Neural crest cell (in vitro differentiated cells): ENCODE measurements around the gene TNRC18. TPM values are rescaled to one million over a fixed set of nuclear protein-coding genes. Genes with fewer than 3 reads are reported as not detected.
A peak's percentile ranks its signal among the peaks of the same experiment; 100 is the strongest.

Experiments
- DNase-seq: peaks from one replicate; pipeline ENCODE4 v3.0.0; 2021; ENCODE audit warnings: low read depth, mixed read lengths, low spot score
- H3K27ac Mint-ChIP-seq: one replicate; pipeline ENCODE4 v1.8.0; 2021; ENCODE audit warnings: mild to moderate bottlenecking, mixed read lengths; ENCODE audit not compliant: unreplicated experiment
- H3K27me3 Mint-ChIP-seq: 2 replicates; pipeline ENCODE4 v1.8.0; 2021; ENCODE audit warnings: low read depth, mild to moderate bottlenecking, mixed read lengths
- H3K36me3 Mint-ChIP-seq: 2 replicates; pipeline ENCODE4 v1.8.0; 2021; ENCODE audit warnings: low read depth, mild to moderate bottlenecking, mixed read lengths
- H3K4me1 Mint-ChIP-seq: 2 replicates; pipeline ENCODE4 v1.8.0; 2021; ENCODE audit warnings: mixed read lengths
- H3K4me3 Mint-ChIP-seq: one replicate; pipeline ENCODE4 v1.8.0; 2021; ENCODE audit warnings: mild to moderate bottlenecking, mixed read lengths
- H3K9me3 Mint-ChIP-seq: 2 replicates; pipeline ENCODE4 v1.8.0; 2021; ENCODE audit warnings: mixed read lengths
- total RNA-seq: library from RNA; stranded (reverse); gene quantifications from 2 replicates; pipeline ENCODE4 v1.2.1, GENCODE V29; 2021
- TF ChIP-seq, protein P1 (sequence below): fragments of 200-600 bp; sonication (generic); conservative IDR thresholded peaks from 2 replicates; pipeline ENCODE4 v1.5.0; 2021; ENCODE audit warnings: antibody characterized with exemption, mild to moderate bottlenecking

The TNRC18 gene
- total RNA-seq, 1 donor from 2014 or later = 69.8 TPM

DNA sequence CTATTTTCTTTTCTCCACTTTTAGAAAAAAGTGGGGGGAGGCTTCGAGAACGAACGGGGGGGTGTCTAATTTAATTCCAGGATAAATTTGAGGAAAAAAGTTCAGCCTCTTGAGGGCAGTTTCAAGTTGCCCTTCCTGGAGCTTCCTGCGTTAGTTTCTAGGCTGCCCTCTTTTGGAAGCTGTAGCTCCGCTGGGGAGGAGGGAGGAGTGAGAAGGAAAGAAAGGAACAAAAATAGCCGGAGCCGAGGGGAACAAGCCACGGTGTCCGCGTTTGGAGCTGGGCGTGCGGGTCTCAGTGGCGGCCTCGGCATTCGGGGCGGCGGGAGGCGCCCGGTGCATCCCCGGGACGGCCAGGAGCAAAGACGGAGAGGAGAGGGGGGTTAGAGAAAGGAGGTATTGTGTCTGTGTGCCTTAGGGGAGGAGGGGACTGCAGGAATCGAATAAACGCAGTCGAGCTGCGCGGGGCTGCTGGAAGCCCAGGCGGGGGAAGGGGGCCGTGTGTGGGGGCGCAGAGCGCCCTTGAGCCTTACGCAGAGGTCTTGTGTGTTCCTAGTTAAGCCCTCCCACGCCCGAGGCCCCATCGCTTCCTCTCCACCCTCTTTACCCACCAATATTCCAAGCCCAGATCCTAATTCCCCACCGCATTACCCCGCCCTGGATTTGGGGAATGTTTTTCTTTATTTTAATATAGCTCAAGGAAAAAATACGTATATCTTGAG is 2.0 kb upstream of the TNRC18 start:
- Mint-ChIP-seq H3K4me3 (peak overlapping the region; percentile 99), H3K4me1 (peaks cover 36% of the 10 kb centered on the region), H3K36me3 (no peaks in the 10 kb centered on the region), H3K27me3 (peaks cover 28% of the 10 kb centered on the region), H3K27ac (peak overlapping the region; percentile 99), H3K9me3 (no peaks in the 10 kb centered on the region)
- TF ChIP-seq, protein P1, sequence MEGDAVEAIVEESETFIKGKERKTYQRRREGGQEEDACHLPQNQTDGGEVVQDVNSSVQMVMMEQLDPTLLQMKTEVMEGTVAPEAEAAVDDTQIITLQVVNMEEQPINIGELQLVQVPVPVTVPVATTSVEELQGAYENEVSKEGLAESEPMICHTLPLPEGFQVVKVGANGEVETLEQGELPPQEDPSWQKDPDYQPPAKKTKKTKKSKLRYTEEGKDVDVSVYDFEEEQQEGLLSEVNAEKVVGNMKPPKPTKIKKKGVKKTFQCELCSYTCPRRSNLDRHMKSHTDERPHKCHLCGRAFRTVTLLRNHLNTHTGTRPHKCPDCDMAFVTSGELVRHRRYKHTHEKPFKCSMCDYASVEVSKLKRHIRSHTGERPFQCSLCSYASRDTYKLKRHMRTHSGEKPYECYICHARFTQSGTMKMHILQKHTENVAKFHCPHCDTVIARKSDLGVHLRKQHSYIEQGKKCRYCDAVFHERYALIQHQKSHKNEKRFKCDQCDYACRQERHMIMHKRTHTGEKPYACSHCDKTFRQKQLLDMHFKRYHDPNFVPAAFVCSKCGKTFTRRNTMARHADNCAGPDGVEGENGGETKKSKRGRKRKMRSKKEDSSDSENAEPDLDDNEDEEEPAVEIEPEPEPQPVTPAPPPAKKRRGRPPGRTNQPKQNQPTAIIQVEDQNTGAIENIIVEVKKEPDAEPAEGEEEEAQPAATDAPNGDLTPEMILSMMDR = peak; percentile 2
- DNase-seq = peak; percentile 61

DNA sequence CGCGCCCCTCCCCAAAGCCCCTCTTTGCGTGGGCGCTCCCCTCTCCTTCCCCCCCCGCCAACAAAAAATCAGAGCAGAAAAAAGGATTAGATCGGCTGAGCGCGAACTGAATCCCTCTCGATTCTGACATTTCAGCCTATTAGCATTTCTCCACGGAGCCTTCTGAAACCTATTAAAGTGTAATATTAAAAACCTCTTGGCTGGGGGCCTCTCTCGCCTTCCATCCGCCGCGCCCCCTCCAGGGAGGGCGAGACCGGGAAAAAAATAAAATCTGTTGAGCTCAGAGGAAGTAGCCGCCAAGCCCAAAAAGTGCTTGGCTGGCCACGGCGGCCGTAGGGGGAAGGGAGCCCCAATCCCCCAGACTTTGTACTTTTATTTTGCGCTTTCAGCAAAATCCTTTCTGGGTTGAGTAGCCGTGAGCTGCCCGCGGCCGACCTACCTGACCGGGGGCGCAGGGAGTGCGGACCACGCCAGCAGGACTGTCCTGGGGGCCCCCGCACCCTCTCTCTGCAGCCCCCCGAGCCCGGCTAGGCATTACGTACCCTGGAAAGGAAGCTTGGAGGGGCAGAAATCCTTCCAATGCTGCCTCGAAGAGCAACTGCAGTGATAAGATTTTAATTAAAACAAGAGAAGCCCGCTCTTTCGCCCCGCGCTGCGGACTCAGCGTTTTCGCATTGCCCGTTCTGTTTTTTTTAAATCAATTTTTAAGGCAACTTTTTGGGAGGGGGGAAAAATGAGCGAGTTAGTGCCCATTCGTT is 1.3 kb upstream of the TNRC18 start:
- peak; percentile 30 for DNase-seq
- peaks cover 28% of the 10 kb centered on the region for H3K27me3 Mint-ChIP-seq
- peaks cover 30% of the 10 kb centered on the region for H3K4me1 Mint-ChIP-seq
- H3K27ac Mint-ChIP-seq = peak overlapping the region; percentile 99
- H3K36me3 Mint-ChIP-seq = no peaks in the 10 kb centered on the region
- no peaks in the 10 kb centered on the region for H3K9me3 Mint-ChIP-seq
- TF ChIP-seq, protein P1 = peak; percentile 16
- H3K4me3 Mint-ChIP-seq = peak overlapping the region; percentile 99

DNA sequence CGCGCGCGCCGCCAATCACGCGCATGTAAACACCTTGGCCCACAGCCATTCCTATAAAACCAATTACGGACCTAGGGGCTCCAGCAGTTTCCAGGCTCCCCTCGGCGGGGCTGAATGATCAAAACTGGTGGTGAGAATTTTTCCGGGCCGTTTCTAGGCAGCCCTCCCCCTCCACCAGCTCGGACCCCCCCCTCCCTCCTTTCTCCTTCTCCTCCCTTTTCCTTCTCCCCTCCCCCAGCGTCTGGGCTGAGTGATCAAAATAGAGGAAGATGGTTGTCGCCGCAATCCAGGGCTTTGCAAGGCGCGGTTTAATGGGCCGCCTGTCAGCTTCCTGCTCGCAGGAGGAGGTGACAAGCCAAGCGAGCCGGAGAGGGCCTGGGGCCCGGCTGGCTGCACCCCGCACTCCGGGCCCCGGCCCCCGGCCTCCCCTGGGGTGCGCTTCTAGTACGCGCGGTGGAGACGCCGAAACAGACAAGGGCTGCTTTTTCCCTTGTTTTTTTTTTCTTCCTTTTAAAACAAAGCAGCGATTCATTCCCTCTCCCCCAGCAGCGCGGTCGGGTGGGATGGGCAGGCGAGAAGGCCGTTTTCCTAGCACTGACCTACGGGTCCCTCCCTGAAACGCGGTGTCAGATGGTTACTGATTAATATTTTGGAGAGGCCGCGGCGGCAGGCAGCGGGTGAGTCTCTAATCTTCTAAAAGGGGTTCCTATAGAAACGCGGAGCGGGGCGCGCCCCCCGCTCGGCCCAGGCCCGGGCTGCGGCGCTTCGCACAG is 528 bp upstream of the TNRC18 start:
- Mint-ChIP-seq H3K36me3 (peaks cover 2% of the 10 kb centered on the region), H3K9me3 (no peaks in the 10 kb centered on the region), H3K4me1 (peaks cover 29% of the 10 kb centered on the region), H3K4me3 (peak overlapping the region; percentile 99), H3K27me3 (peaks cover 28% of the 10 kb centered on the region), H3K27ac (peak overlapping the region; percentile 99)
- peak; percentile 88 for DNase-seq
- TF ChIP-seq, protein P1 = no peak

DNA sequence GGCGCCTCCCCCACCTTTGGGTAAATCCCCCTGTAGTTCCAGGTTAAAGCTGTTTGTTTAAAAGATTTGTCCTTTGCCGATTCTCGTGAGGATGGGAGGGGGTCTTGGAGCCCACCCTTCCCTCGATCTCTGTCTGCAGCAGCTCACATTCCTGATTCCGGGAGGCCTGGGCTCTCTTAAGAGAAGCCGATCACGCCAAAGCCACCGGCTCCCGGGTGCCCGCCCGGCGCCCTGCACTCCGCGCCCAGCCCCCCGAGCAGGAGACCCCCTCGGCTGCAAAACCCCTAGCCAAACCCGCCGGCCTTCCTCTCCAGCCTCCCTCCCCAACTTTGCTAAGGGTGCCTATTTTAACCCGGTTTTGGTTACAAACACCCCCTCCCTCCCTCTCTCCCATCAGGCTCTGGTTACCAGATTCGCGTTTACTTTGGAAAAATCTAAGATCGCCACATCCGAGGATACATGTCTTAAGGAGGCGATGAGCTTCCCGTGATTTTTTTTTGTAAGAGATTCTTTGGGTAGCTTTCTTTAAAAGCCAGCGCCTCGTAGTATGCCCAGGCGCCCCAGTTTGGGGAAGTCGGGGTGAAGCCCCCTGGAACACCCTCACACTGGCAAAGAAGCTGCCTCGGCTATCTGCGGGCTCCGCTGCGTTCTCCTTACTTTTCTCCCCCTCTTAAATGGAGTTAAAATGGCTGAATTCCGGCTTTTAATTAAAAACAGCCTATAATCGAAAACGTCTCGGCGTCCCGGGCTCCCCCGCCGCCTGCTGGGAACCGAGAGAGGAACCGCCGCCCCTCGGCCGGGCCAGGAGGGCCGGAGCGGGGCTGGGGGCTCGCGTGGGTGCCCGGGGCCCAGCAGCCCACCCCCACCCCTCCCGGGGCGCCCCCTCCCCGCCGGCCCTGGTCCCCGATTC is 983 bp downstream of the TNRC18 start:
- peak overlapping the region; percentile 98 for H3K27ac Mint-ChIP-seq

More for the DNA sequence above, 983 bp downstream of the TNRC18 start:
- DNase-seq = peak; percentile 14
- TF ChIP-seq, protein P1 = no peak
- Mint-ChIP-seq H3K4me3 (peak overlapping the region; percentile 95), H3K9me3 (no peaks in the 10 kb centered on the region), H3K36me3 (peaks cover 2% of the 10 kb centered on the region), H3K27me3 (peaks cover 30% of the 10 kb centered on the region), H3K4me1 (peaks cover 36% of the 10 kb centered on the region)
